A549 (cell line): ENCODE data around the gene EXOC4. TPM values are rescaled to one million over a fixed set of nuclear protein-coding genes. Genes with fewer than 3 reads are reported as not detected.

Source experiments
- ATAC-seq, 2 experiments: fragments of 200-7000 bp in 1 of 2; fragments of >200 bp in 1 of 2; cut with Nextera tagmentation in 1 of 2; cut with Tn5 transposase in 1 of 2; 3 replicates each; pipeline versions ENCODE4 v1.8.0 to v1.9.1; 2018 to 2020; ENCODE audit warnings: mild to moderate bottlenecking in 1 of 2, moderate library complexity in 1 of 2
- CTCF ChIA-PET: fragments of 300-600 bp; sonication (Branson Sonifier 250); formaldehyde crosslinking; extraction: SDS; loops from one replicate; lab custom pipeline; 2021; ENCODE audit warnings: antibody characterized with exemption, inconsistent platforms; lab: Yijun Ruan, JAX
- POLR2A ChIA-PET: fragments of 350-600 bp; formaldehyde crosslinking; extraction: SDS; loops from one replicate; lab custom pipeline; 2021; ENCODE audit warnings: antibody characterized with exemption, inconsistent platforms; lab: Yijun Ruan, JAX
- DNase-seq, 2 experiments: peaks; one replicate each; pipeline versions ENCODE4 v3.0.0 to v3.0.0-alpha.2; 2011 to 2016; ENCODE audit warnings: low read depth in 1 of 2, low spot score in 1 of 2
- FAIRE-seq: peaks from 2 replicates; lab custom pipeline; 2011; peaks lifted over from hg19 to GRCh38; lab: Jason Lieb, UNC
- H3K27ac ChIP-seq, 2 experiments: fragments of >200 bp; sonication (Bioruptor Twin); formaldehyde crosslinking; 3 replicates each; pipeline ENCODE4 v1.5.1; 2016 to 2017
- H3K4me1 ChIP-seq: fragments of >200 bp; sonication (Bioruptor Twin); formaldehyde crosslinking; 3 replicates; pipeline ENCODE4 v1.6.1; 2016
- H3K4me2 ChIP-seq: fragments of >200 bp; sonication (Bioruptor Twin); formaldehyde crosslinking; 3 replicates; pipeline ENCODE4 v1.6.1; 2016
- H3K4me3 ChIP-seq: fragments of >200 bp; sonication (Bioruptor Twin); formaldehyde crosslinking; 3 replicates; pipeline ENCODE4 v1.5.1; 2016
- H3K9me3 ChIP-seq: fragments of >200 bp; sonication (Bioruptor Twin); formaldehyde crosslinking; 3 replicates; pipeline ENCODE4 v1.6.1; 2016
- CBX2 ChIP-seq: fragments of 200-600 bp; sonication (generic); IDR thresholded peaks from 2 replicates; pipeline ENCODE4 v1.6.1; 2016; ENCODE audit warnings: low read depth, mild to moderate bottlenecking, borderline replicate concordance
- CEBPB ChIP-seq, 2 experiments: fragments of >200 bp in 1 of 2; sonication (Bioruptor Twin) in 1 of 2; formaldehyde crosslinking in 1 of 2; IDR thresholded peaks; 2 replicates each; pipeline ENCODE4 v1.6.1; 2012 to 2016
- CHD4 ChIP-seq: fragments of 200-600 bp; sonication (generic); IDR thresholded peaks from 2 replicates; pipeline ENCODE4 v1.6.1; 2016; ENCODE audit warnings: antibody characterized with exemption, mild to moderate bottlenecking, borderline replicate concordance
- EHF ChIP-seq: fragments of 250-450 bp; sonication (Bioruptor Pico); IDR thresholded peaks from 2 replicates; pipeline ENCODE4 v1.5.0; 2020; ENCODE audit warnings: mild to moderate bottlenecking
- EHMT2 ChIP-seq: fragments of 200-600 bp; sonication (generic); IDR thresholded peaks from 2 replicates; pipeline ENCODE4 v1.6.1; 2016; ENCODE audit warnings: antibody characterized with exemption, low read depth, mild to moderate bottlenecking, moderate library complexity
- EP300 ChIP-seq, 2 experiments: fragments of >200 bp; sonication (Bioruptor Twin); formaldehyde crosslinking; IDR thresholded peaks; 2 replicates in 1 of 2; 3 replicates in 1 of 2; pipeline ENCODE4 v1.6.1; 2016 to 2017
- ESRRA ChIP-seq: fragments of 150-350 bp; IDR thresholded peaks from 2 replicates; pipeline ENCODE4 v1.6.1; 2014; ENCODE audit warnings: mild to moderate bottlenecking, low read length, borderline replicate concordance
- FOSL2 ChIP-seq, 2 experiments: fragments of 450-650 bp in 1 of 2; fragments of >200 bp in 1 of 2; sonication (Bioruptor Twin) in 1 of 2; formaldehyde crosslinking; IDR thresholded peaks; 2 replicates each; pipeline versions ENCODE4 v1.5.0 to v1.6.1; 2016 to 2020; ENCODE audit warnings: mild to moderate bottlenecking in 1 of 2, moderate library complexity in 1 of 2
- HOXA7 ChIP-seq: fragments of 250-450 bp; sonication (Bioruptor Pico); IDR thresholded peaks from 2 replicates; pipeline ENCODE4 v1.5.0; 2020; ENCODE audit warnings: mild to moderate bottlenecking, moderate library complexity
- HOXB5 ChIP-seq: fragments of 250-450 bp; sonication (Bioruptor Pico); IDR thresholded peaks from 2 replicates; pipeline ENCODE4 v1.5.0; 2020; ENCODE audit warnings: mild to moderate bottlenecking, moderate library complexity
- KDM1A ChIP-seq: fragments of 200-600 bp; sonication (generic); IDR thresholded peaks from 2 replicates; pipeline ENCODE4 v1.6.1; 2016; ENCODE audit warnings: low read depth, mild to moderate bottlenecking
- KDM5A ChIP-seq: fragments of 200-600 bp; sonication (generic); IDR thresholded peaks from 2 replicates; pipeline ENCODE4 v1.6.1; 2016; ENCODE audit warnings: antibody characterized with exemption, mild to moderate bottlenecking
- MAFK ChIP-seq: fragments of 450-650 bp; IDR thresholded peaks from 2 replicates; pipeline ENCODE4 v1.6.1; 2014; ENCODE audit not compliant: partially characterized antibody
- MYC ChIP-seq: IDR thresholded peaks from 2 replicates; pipeline ENCODE4 v1.6.1; 2012; ENCODE audit warnings: mild to moderate bottlenecking, inconsistent platforms, low read length, improper control_type of control experiment, borderline replicate concordance
- NR3C1 ChIP-seq: fragments of >200 bp; sonication (Bioruptor Twin); formaldehyde crosslinking; IDR thresholded peaks from 3 replicates; pipeline ENCODE4 v1.6.1; 2017
- POLR2A ChIP-seq: IDR thresholded peaks from 2 replicates; pipeline ENCODE4 v1.6.1; 2012; ENCODE audit warnings: mild to moderate bottlenecking, low read length
- POLR2AphosphoS2 ChIP-seq: conservative IDR thresholded peaks from 2 replicates; pipeline ENCODE4 v1.6.1; 2012; ENCODE audit warnings: low read length, improper control_type of control experiment, inconsistent platforms
- RARB ChIP-seq: fragments of 250-450 bp; sonication (Bioruptor Pico); IDR thresholded peaks from 2 replicates; pipeline ENCODE4 v1.8.0; 2021; ENCODE audit warnings: mild to moderate bottlenecking, moderate library complexity
- RCOR1 ChIP-seq: fragments of 150-350 bp; IDR thresholded peaks from 2 replicates; pipeline ENCODE4 v1.6.1; 2014; ENCODE audit warnings: antibody characterized with exemption, low read length, low read depth
- RNF2 ChIP-seq: fragments of 200-600 bp; sonication (generic); IDR thresholded peaks from 2 replicates; pipeline ENCODE4 v1.6.1; 2016; ENCODE audit warnings: low read depth, mild to moderate bottlenecking, antibody characterized with exemption, moderate library complexity, borderline replicate concordance
- SMC3 ChIP-seq: fragments of >200 bp; sonication (Bioruptor Twin); formaldehyde crosslinking; IDR thresholded peaks from 3 replicates; pipeline ENCODE4 v1.6.1; 2018; ENCODE audit warnings: inconsistent platforms
- SREBF2 ChIP-seq: fragments of 450-650 bp; IDR thresholded peaks from 2 replicates; pipeline ENCODE4 v1.6.1; 2014; ENCODE audit warnings: mild to moderate bottlenecking, moderate library complexity
- TFCP2L1 ChIP-seq: fragments of 250-450 bp; sonication (Bioruptor Pico); IDR thresholded peaks from 2 replicates; pipeline ENCODE4 v1.5.0; 2021; ENCODE audit warnings: mild to moderate bottlenecking
- TP53 ChIP-seq: fragments of 250-450 bp; sonication (Bioruptor Pico); IDR thresholded peaks from 2 replicates; pipeline ENCODE4 v1.5.0; 2021; ENCODE audit warnings: mild to moderate bottlenecking, moderate library complexity
- ZC3H11A ChIP-seq: fragments of 450-650 bp; IDR thresholded peaks from 2 replicates; pipeline ENCODE4 v1.6.1; 2014; ENCODE audit warnings: antibody characterized with exemption, mild to moderate bottlenecking
- ZFP36 ChIP-seq: fragments of 450-650 bp; IDR thresholded peaks from 2 replicates; pipeline ENCODE4 v1.6.1; 2014; ENCODE audit warnings: borderline replicate concordance; ENCODE audit not compliant: partially characterized antibody
- WGBS: methylation state at CpG from one replicate; pipeline ENCODE4 v1.1.6; 2017; ENCODE audit errors: missing lambda C conversion rate; 5-methylcytosine and 5-hydroxymethylcytosine counted together
- polyA plus RNA-seq, 4 experiments: library from polyadenylated mRNA; depleted of rRNA in 3 of 4; stranded (reverse); fragments of >200 nt; fragmentation: RNase III in 1 of 4; extraction: RNeasy Plus Mini Kit Qiagen cat#74134 plus additional on column Dnase treatment in 1 of 4; gene quantifications; 2 replicates in 3 of 4; 3 replicates in 1 of 4; pipeline ENCODE4 v1.2.3, GENCODE V29; 2011 to 2017
- TF ChIP-seq, protein P1 (sequence below): fragments of 450-650 bp; IDR thresholded peaks from 2 replicates; pipeline ENCODE4 v1.6.1; 2014; ENCODE audit warnings: antibody characterized with exemption
- TF ChIP-seq, protein P2 (sequence below): fragments of 250-450 bp; sonication (Bioruptor Pico); IDR thresholded peaks from 2 replicates; pipeline ENCODE4 v1.5.0; 2020; ENCODE audit warnings: low read depth, mild to moderate bottlenecking, moderate library complexity
- TF ChIP-seq, protein P3 (sequence below): fragments of 250-450 bp; sonication (Bioruptor Pico); IDR thresholded peaks from 2 replicates; pipeline ENCODE4 v1.5.0; 2021; ENCODE audit warnings: mild to moderate bottlenecking, moderate library complexity, borderline replicate concordance
- TF ChIP-seq, protein P4 (sequence below): IDR thresholded peaks from 2 replicates; pipeline ENCODE4 v1.6.1; 2012; ENCODE audit warnings: low read depth, borderline replicate concordance

Gene EXOC4
- polyA plus RNA-seq, 2 of the 4 experiments (the other 2 are of a cell fraction), result 33.4 to 73.1 TPM

DNA sequence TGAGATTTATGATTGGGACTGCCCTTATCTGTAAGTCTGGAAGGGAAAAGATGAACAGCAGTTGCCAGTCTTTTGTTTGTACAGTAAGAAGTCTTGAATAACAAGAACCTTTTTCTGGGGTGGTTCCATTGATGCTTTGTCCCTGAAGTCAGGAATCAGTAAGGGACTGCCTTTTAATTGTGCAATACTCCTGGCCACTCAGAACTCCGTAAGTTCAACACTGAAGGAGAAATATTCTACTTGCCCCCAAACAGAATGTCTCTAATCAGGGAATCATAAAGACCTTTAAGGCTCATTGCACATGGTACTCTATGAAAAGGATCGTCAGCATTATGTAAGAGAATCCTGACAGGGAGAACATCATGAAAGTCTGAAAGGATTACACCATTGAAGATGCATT lies 361.4 kb downstream of the EXOC4 start (continued):
- TF ChIP-seq CBX2, result no peak
- TF ChIP-seq SMC3, result no peak

DNA sequence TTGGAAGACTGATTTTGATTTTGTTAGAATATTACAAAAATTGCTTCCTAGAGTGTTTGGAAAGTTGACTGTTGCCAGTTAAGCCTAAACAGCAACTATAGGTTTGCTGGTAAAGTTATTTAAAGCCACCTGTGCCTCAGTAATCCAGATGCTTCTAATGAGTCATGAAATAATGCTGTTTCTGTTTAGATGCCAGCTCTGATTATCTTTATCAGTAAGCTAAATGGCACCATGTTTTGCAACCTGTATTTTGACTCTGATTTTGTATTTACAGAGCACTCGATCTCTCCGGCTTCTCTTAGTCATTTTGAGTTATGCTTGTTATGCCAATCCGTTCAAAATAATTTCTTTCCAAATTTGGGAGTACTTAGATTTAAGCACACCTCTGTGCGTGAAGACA lies 366.1 kb downstream of the EXOC4 start:
- 86% methylated on average over 4 of the region's 4 CpGs for WGBS
- Histone ChIP-seq H3K4me2 (no peak overlapping the region), H3K4me1 (no peaks in the 10 kb centered on the region), H3K9me3 (no peaks in the 10 kb centered on the region), H3K4me3 (no peak overlapping the region), H3K27ac (no peak overlapping the region)
- no peak for TF ChIP-seq POLR2AphosphoS2
- no peak for TF ChIP-seq CBX2
- TF ChIP-seq KDM5A, result no peak
- TF ChIP-seq, protein P1, sequence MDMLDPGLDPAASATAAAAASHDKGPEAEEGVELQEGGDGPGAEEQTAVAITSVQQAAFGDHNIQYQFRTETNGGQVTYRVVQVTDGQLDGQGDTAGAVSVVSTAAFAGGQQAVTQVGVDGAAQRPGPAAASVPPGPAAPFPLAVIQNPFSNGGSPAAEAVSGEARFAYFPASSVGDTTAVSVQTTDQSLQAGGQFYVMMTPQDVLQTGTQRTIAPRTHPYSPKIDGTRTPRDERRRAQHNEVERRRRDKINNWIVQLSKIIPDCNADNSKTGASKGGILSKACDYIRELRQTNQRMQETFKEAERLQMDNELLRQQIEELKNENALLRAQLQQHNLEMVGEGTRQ, result no peak
- ChIA-PET CTCF (no interaction called here), POLR2A (no interaction called here)
- ATAC-seq (no peak), DNase-seq (no peak), FAIRE-seq (no peak)

DNA sequence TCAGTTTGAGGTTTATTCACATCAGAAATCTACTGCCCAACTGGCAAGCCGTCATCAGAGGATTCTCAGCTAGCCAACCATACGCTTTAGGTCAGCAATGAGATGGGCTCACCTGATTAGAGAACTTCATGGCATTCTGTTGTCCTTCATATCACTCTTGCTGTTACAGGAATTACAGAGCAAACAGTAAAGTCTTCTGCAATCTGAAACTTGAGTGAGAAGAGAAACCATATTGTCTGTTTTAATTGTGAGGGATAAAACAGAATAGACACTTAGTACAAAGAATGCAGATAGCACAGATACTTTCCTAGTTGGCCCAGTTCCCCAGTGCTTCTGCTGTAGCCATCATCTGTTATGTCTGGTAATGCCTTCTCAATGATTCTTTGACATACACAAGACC lies 366.6 kb downstream of the EXOC4 start:
- CTCF ChIA-PET, result no interaction called here
- no peak overlapping the region for H3K27ac ChIP-seq
- ATAC-seq, result no peak
- H3K4me1 ChIP-seq, result no peaks in the 10 kb centered on the region
- no peaks in the 10 kb centered on the region for H3K9me3 ChIP-seq
- 69% methylated on average over 2 of the region's 2 CpGs for WGBS
- no peak for DNase-seq
- H3K4me3 ChIP-seq, result no peak overlapping the region
- FAIRE-seq, result no peak
- H3K4me2 ChIP-seq, result no peak overlapping the region
- no peak for TF ChIP-seq ZFP36
- TF ChIP-seq EHF, result no peak
- no peak for TF ChIP-seq CHD4
- TF ChIP-seq CEBPB (IDR thresholded peaks at IDR 0.05), result no peak
- no peak for TF ChIP-seq NR3C1
- TF ChIP-seq SREBF2, result no peak
- TF ChIP-seq, protein P2, sequence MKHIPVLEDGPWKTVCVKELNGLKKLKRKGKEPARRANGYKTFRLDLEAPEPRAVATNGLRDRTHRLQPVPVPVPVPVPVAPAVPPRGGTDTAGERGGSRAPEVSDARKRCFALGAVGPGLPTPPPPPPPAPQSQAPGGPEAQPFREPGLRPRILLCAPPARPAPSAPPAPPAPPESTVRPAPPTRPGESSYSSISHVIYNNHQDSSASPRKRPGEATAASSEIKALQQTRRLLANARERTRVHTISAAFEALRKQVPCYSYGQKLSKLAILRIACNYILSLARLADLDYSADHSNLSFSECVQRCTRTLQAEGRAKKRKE, result no peak
- TF ChIP-seq HOXB5 (CRISPR knock-in tag), result no peak
- no peak for TF ChIP-seq RNF2
- no peak for TF ChIP-seq ESRRA
- TF ChIP-seq TP53 (CRISPR knock-in tag), result no peak
- TF ChIP-seq MAFK, result no peak
- TF ChIP-seq, protein P3, sequence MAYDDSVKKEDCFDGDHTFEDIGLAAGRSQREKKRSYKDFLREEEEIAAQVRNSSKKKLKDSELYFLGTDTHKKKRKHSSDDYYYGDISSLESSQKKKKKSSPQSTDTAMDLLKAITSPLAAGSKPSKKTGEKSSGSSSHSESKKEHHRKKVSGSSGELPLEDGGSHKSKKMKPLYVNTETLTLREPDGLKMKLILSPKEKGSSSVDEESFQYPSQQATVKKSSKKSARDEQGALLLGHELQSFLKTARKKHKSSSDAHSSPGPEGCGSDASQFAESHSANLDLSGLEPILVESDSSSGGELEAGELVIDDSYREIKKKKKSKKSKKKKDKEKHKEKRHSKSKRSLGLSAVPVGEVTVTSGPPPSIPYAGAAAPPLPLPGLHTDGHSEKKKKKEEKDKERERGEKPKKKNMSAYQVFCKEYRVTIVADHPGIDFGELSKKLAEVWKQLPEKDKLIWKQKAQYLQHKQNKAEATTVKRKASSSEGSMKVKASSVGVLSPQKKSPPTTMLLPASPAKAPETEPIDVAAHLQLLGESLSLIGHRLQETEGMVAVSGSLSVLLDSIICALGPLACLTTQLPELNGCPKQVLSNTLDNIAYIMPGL (CRISPR knock-in tag), result no peak
- no peak for TF ChIP-seq KDM5A
- no peak for TF ChIP-seq KDM1A
- no peak for TF ChIP-seq RARB
- no peak for TF ChIP-seq MYC
- no peak for TF ChIP-seq EP300 (IDR thresholded peaks at IDR 0.05)
- POLR2A ChIA-PET, result no interaction called here

DNA sequence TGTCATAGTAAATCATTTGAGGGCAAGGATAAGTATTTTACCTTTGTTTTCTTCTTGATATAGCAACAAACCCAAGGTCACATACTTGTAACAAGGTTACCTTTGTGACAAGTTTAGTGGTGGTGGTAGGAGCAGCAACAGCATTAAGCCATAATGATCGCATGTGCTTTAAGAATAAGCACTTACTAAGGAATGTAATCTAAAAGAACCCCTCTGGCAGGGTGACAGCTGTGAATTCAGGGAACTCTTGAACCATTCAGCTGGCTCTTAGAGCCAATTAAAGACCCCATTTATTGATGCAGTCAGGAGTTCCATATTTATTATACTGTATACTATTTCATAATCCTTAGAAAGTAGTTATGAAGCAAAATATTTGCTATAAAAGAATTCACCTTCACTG lies 370.8 kb downstream of the EXOC4 start:
- Histone ChIP-seq H3K27ac (no peak overlapping the region), H3K4me2 (no peak overlapping the region), H3K9me3 (no peaks in the 10 kb centered on the region), H3K4me3 (no peak overlapping the region), H3K4me1 (no peaks in the 10 kb centered on the region)
- DNase-seq, result no peak
- POLR2A ChIA-PET, result no interaction called here
- CTCF ChIA-PET, result no interaction called here
- no peak for ATAC-seq
- 97% methylated on average over 1 of the region's 1 CpG for WGBS
- FAIRE-seq, result no peak
- no peak for TF ChIP-seq RCOR1
- no peak for TF ChIP-seq CHD4
- no peak for TF ChIP-seq FOSL2 (IDR thresholded peaks at IDR 0.05)
- TF ChIP-seq FOSL2 (CRISPR knock-in tag; IDR thresholded peaks at IDR 0.05), result no peak
- TF ChIP-seq CEBPB (IDR thresholded peaks at IDR 0.05), result no peak
- TF ChIP-seq, protein P3 (CRISPR knock-in tag), result no peak
- TF ChIP-seq ZC3H11A, result no peak
- TF ChIP-seq, protein P4, sequence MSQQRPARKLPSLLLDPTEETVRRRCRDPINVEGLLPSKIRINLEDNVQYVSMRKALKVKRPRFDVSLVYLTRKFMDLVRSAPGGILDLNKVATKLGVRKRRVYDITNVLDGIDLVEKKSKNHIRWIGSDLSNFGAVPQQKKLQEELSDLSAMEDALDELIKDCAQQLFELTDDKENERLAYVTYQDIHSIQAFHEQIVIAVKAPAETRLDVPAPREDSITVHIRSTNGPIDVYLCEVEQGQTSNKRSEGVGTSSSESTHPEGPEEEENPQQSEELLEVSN, result no peak
- no peak for TF ChIP-seq EHMT2
- no peak for TF ChIP-seq HOXA7 (CRISPR knock-in tag)
- no peak for TF ChIP-seq RNF2
- no peak for TF ChIP-seq TFCP2L1 (CRISPR knock-in tag)
- TF ChIP-seq POLR2A, result no peak
